ENCODE data around the gene CMTM6.

Gene CMTM6

GRCh38 chr3:32499585-32499984 lies 3.1 kb downstream of the CMTM6 start:
- WGBS, 2 experiments (ENCODE audit: insufficient coverage in 2 of 2): no CpG with 5 or more reads among the region's 2 CpGs
- Histone ChIP-seq H3K9me3 (ENCODE audit: control insufficient read depth, low read length) (no peaks in the 10 kb centered on the region), H3K27ac (ENCODE audit: low read depth, low read length, severe bottlenecking) (no peak overlapping the region), H3K36me3 (ENCODE audit: control insufficient read depth, insufficient read depth, low read length) (peaks cover 8% of the 10 kb centered on the region), H3K4me1 (ENCODE audit: control insufficient read depth, insufficient read depth, low read length, poor library complexity, severe bottlenecking) (peaks cover 11% of the 10 kb centered on the region), H3K4me3 (ENCODE audit: extremely low read depth, insufficient read depth, low read length, poor library complexity, severe bottlenecking) (no peak overlapping the region)

GRCh38 chr3:32498992-32499391 lies 3.7 kb downstream of the CMTM6 start:
- Histone ChIP-seq H3K4me1 (ENCODE audit: control insufficient read depth, insufficient read depth, low read length, poor library complexity, severe bottlenecking) (peaks cover 17% of the 10 kb centered on the region), H3K9me3 (ENCODE audit: control insufficient read depth, low read length) (no peaks in the 10 kb centered on the region), H3K36me3 (ENCODE audit: control insufficient read depth, insufficient read depth, low read length) (peaks cover 8% of the 10 kb centered on the region), H3K27ac (ENCODE audit: low read depth, low read length, severe bottlenecking) (no peak overlapping the region), H3K4me3 (ENCODE audit: extremely low read depth, insufficient read depth, low read length, poor library complexity, severe bottlenecking) (no peak overlapping the region)
- WGBS, 2 experiments (ENCODE audit: insufficient coverage in 2 of 2): 93 to 94% methylated on average over 2 of the region's 3 CpGs

- Histone ChIP-seq H3K36me3 (ENCODE audit: control insufficient read depth, insufficient read depth, low read length) (peaks cover 8% of the 10 kb centered on the region), H3K9me3 (ENCODE audit: control insufficient read depth, low read length) (no peaks in the 10 kb centered on the region), H3K4me3 (ENCODE audit: extremely low read depth, insufficient read depth, low read length, poor library complexity, severe bottlenecking) (no peak overlapping the region), H3K4me1 (ENCODE audit: control insufficient read depth, insufficient read depth, low read length, poor library complexity, severe bottlenecking) (peaks cover 24% of the 10 kb centered on the region), H3K27ac (ENCODE audit: low read depth, low read length, severe bottlenecking) (no peak overlapping the region)
- 100% methylated on average over 1 of the region's 3 CpGs; no CpG with 5 or more reads in 1 of the 2 experiments for WGBS, 2 experiments (ENCODE audit: insufficient coverage in 2 of 2)
Measured at GRCh38 chr3:32498252-32498651, 4.4 kb downstream of the CMTM6 start.

GRCh38 chr3:32495609-32496008 lies 7.0 kb downstream of the CMTM6 start:
- Histone ChIP-seq H3K4me1 (ENCODE audit: control insufficient read depth, insufficient read depth, low read length, poor library complexity, severe bottlenecking) (peaks cover 27% of the 10 kb centered on the region), H3K36me3 (ENCODE audit: control insufficient read depth, insufficient read depth, low read length) (peaks cover 12% of the 10 kb centered on the region), H3K27ac (ENCODE audit: low read depth, low read length, severe bottlenecking) (no peak overlapping the region), H3K9me3 (ENCODE audit: control insufficient read depth, low read length) (no peaks in the 10 kb centered on the region), H3K4me3 (ENCODE audit: extremely low read depth, insufficient read depth, low read length, poor library complexity, severe bottlenecking) (no peak overlapping the region)
- 75 to 95% methylated on average over 1 to 2 of the region's 2 CpGs for WGBS, 2 experiments (ENCODE audit: insufficient coverage in 2 of 2)

GRCh38 chr3:32495085-32495484 lies 7.6 kb downstream of the CMTM6 start:
- Histone ChIP-seq H3K4me3 (ENCODE audit: extremely low read depth, insufficient read depth, low read length, poor library complexity, severe bottlenecking) (no peak overlapping the region), H3K9me3 (ENCODE audit: control insufficient read depth, low read length) (no peaks in the 10 kb centered on the region), H3K4me1 (ENCODE audit: control insufficient read depth, insufficient read depth, low read length, poor library complexity, severe bottlenecking) (peaks cover 26% of the 10 kb centered on the region), H3K36me3 (ENCODE audit: control insufficient read depth, insufficient read depth, low read length) (peaks cover 12% of the 10 kb centered on the region), H3K27ac (ENCODE audit: low read depth, low read length, severe bottlenecking) (no peak overlapping the region)

- WGBS, 2 experiments (ENCODE audit: insufficient coverage in 2 of 2): 79 to 83% methylated on average over 1 to 2 of the region's 3 CpGs
- Histone ChIP-seq H3K4me3 (ENCODE audit: extremely low read depth, insufficient read depth, low read length, poor library complexity, severe bottlenecking) (no peak overlapping the region), H3K36me3 (ENCODE audit: control insufficient read depth, insufficient read depth, low read length) (peaks cover 8% of the 10 kb centered on the region), H3K27ac (ENCODE audit: low read depth, low read length, severe bottlenecking) (peak overlapping the region; percentile 71), H3K4me1 (ENCODE audit: control insufficient read depth, insufficient read depth, low read length, poor library complexity, severe bottlenecking) (peaks cover 26% of the 10 kb centered on the region), H3K9me3 (ENCODE audit: control insufficient read depth, low read length) (no peaks in the 10 kb centered on the region)
Measured at GRCh38 chr3:32493437-32494414, 8.9 kb downstream of the CMTM6 start.

- no CpG with 5 or more reads among the region's 3 CpGs for WGBS, 2 experiments (ENCODE audit: insufficient coverage in 2 of 2)
- peaks cover 12% of the 10 kb centered on the region for H3K36me3 ChIP-seq (ENCODE audit: control insufficient read depth, insufficient read depth, low read length)
- no peaks in the 10 kb centered on the region for H3K9me3 ChIP-seq (ENCODE audit: control insufficient read depth, low read length)
- peaks cover 26% of the 10 kb centered on the region for H3K4me1 ChIP-seq (ENCODE audit: control insufficient read depth, insufficient read depth, low read length, poor library complexity, severe bottlenecking)
- H3K4me3 ChIP-seq (ENCODE audit: extremely low read depth, insufficient read depth, low read length, poor library complexity, severe bottlenecking): no peak overlapping the region
- peak overlapping the region; percentile 18 for H3K27ac ChIP-seq (ENCODE audit: low read depth, low read length, severe bottlenecking)
Measured at GRCh38 chr3:32492684-32493436, 9.8 kb downstream of the CMTM6 start.

- no peak overlapping the region for H3K27ac ChIP-seq (ENCODE audit: low read depth, low read length, severe bottlenecking)
- H3K4me3 ChIP-seq (ENCODE audit: extremely low read depth, insufficient read depth, low read length, poor library complexity, severe bottlenecking): no peak overlapping the region
- H3K4me1 ChIP-seq (ENCODE audit: control insufficient read depth, insufficient read depth, low read length, poor library complexity, severe bottlenecking): peaks cover 12% of the 10 kb centered on the region
- no peaks in the 10 kb centered on the region for H3K9me3 ChIP-seq (ENCODE audit: control insufficient read depth, low read length)
- peaks cover 44% of the 10 kb centered on the region for H3K36me3 ChIP-seq (ENCODE audit: control insufficient read depth, insufficient read depth, low read length)
- 100% methylated on average over 1 of the region's 3 CpGs; no CpG with 5 or more reads in 1 of the 2 experiments for WGBS, 2 experiments (ENCODE audit: insufficient coverage in 2 of 2)
Measured at GRCh38 chr3:32488474-32489008, 14.1 kb downstream of the CMTM6 start.

- no CpG with 5 or more reads among the region's 3 CpGs for WGBS, 2 experiments (ENCODE audit: insufficient coverage in 2 of 2)
- Histone ChIP-seq H3K9me3 (ENCODE audit: control insufficient read depth, low read length) (no peaks in the 10 kb centered on the region), H3K36me3 (ENCODE audit: control insufficient read depth, insufficient read depth, low read length) (peaks cover 50% of the 10 kb centered on the region), H3K4me3 (ENCODE audit: extremely low read depth, insufficient read depth, low read length, poor library complexity, severe bottlenecking) (no peak overlapping the region), H3K4me1 (ENCODE audit: control insufficient read depth, insufficient read depth, low read length, poor library complexity, severe bottlenecking) (peaks cover 6% of the 10 kb centered on the region), H3K27ac (ENCODE audit: low read depth, low read length, severe bottlenecking) (no peak overlapping the region)
Measured at GRCh38 chr3:32487781-32488473, 14.7 kb downstream of the CMTM6 start.

GRCh38 chr3:32484436-32484835 lies 18.2 kb downstream of the CMTM6 start:
- Histone ChIP-seq H3K36me3 (ENCODE audit: control insufficient read depth, insufficient read depth, low read length) (peaks cover 72% of the 10 kb centered on the region), H3K9me3 (ENCODE audit: control insufficient read depth, low read length) (no peaks in the 10 kb centered on the region), H3K27ac (ENCODE audit: low read depth, low read length, severe bottlenecking) (no peak overlapping the region), H3K4me3 (ENCODE audit: extremely low read depth, insufficient read depth, low read length, poor library complexity, severe bottlenecking) (no peak overlapping the region), H3K4me1 (ENCODE audit: control insufficient read depth, insufficient read depth, low read length, poor library complexity, severe bottlenecking) (no peaks in the 10 kb centered on the region)
- WGBS, 2 experiments (ENCODE audit: insufficient coverage in 2 of 2): 100% methylated on average over 3 of the region's 6 CpGs; no CpG with 5 or more reads in 1 of the 2 experiments
